Gastroesophageal sphincter (tissue), 4 donors: ENCODE data around the gene SFMBT2. TPM values are rescaled to one million over a fixed set of nuclear protein-coding genes. Genes with fewer than 3 reads are reported as not detected.

Experiments
- ATAC-seq: fragments of 150-250 bp; one replicate; pipeline ENCODE4 v1.9.1; 2016; ENCODE audit warnings: mild to moderate bottlenecking, moderate library complexity
- H3K27ac ChIP-seq, 4 donors: fragments of 200-600 bp; sonication (generic) in 3 of 4; 1 replicate in 3 of 4; 2 replicates in 1 of 4; pipeline ENCODE4 v1.5.1; 2016 to 2019
- H3K27me3 ChIP-seq: fragments of 200-600 bp; sonication (generic); one replicate; pipeline ENCODE4 v1.5.1; 2019
- H3K36me3 ChIP-seq, 2 donors: fragments of 200-600 bp; sonication (generic); one replicate each; pipeline ENCODE4 v1.5.1; 2019; ENCODE audit warnings: control low read depth in 1 of 2
- H3K4me1 ChIP-seq, 3 donors: fragments of 200-600 bp; sonication (generic); 1 replicate in 2 of 3; 2 replicates in 1 of 3; pipeline ENCODE4 v1.5.1; 2016 to 2019; ENCODE audit warnings: control low read depth in 2 of 3
- H3K4me3 ChIP-seq, 2 donors: fragments of 200-600 bp; sonication (generic); one replicate each; pipeline ENCODE4 v1.5.1; 2019; ENCODE audit warnings: mild to moderate bottlenecking in 1 of 2, moderate library complexity in 1 of 2
- H3K9me3 ChIP-seq, 3 donors: fragments of 200-600 bp; sonication (generic); one replicate each; pipeline ENCODE4 v1.5.1; 2017 to 2019; ENCODE audit warnings: control low read depth in 2 of 3
- CTCF ChIP-seq, 4 experiments: fragments of 200-600 bp in 2 of 4; fragments of 450-650 bp in 2 of 4; sonication (generic) in 1 of 4; IDR thresholded peaks; one replicate each; pipeline ENCODE4 v1.5.1; 2017 to 2019; ENCODE audit warnings: antibody characterized with exemption in 4 of 4, mild to moderate bottlenecking in 2 of 4, moderate library complexity in 2 of 4
- EP300 ChIP-seq: sonication (generic); formaldehyde crosslinking; IDR thresholded peaks from one replicate; pipeline ENCODE4 v1.6.1; 2017; ENCODE audit warnings: antibody characterized with exemption, mild to moderate bottlenecking
- POLR2A ChIP-seq, 2 donors: fragments of 450-650 bp; IDR thresholded peaks; one replicate each; pipeline ENCODE4 v1.6.1; 2017; ENCODE audit warnings: antibody characterized with exemption in 2 of 2, mild to moderate bottlenecking in 2 of 2, moderate library complexity in 1 of 2
- POLR2AphosphoS5 ChIP-seq: sonication (generic); formaldehyde crosslinking; IDR thresholded peaks from one replicate; pipeline ENCODE4 v1.6.1; 2017; ENCODE audit warnings: antibody characterized with exemption
- WGBS, 2 donors: methylation state at CpG; one replicate each; pipeline ENCODE4 v1.1.5; 2018; ENCODE audit warnings: low coverage in 1 of 2; 5-methylcytosine and 5-hydroxymethylcytosine counted together
- total RNA-seq, 4 donors: library from RNA; depleted of rRNA; stranded (reverse); fragments of >200 nt; gene quantifications; one replicate each; pipeline ENCODE4 v1.1.0, GENCODE V29; 2016

SFMBT2 gene
- total RNA-seq, 4 donors from 2014 or later = 6.9 to 14.3 (median 11.4) TPM

DNA sequence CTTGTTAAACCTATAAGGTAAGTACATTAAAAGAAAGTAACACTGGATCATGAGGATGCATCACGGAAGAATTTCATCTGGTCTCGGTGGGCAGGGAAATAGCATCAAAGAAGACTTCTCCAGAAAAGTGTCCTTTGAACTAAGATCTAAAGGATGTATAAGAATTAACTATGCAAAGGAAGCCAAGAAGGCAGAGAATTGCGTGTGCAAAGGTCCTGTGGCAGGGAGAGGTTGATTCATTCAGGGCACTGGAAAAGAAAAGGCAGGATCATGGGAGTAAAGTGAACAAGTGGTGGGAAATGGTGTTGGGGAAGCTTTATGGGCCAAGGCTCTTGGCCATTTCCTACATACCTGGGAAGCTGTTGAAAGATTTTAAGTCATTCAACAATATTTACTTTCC, 288.3 kb downstream of the SFMBT2 start:
- TF ChIP-seq EP300 = no peak
- no peak for TF ChIP-seq CTCF (IDR thresholded peaks at IDR 0.05)
- no peak for TF ChIP-seq POLR2AphosphoS5
- TF ChIP-seq POLR2A (IDR thresholded peaks at IDR 0.05) = no peak
- 87 to 97% methylated on average over 1 to 3 of the region's 3 CpGs for WGBS, 2 donors
- ATAC-seq = no peak
- H3K4me1 ChIP-seq = no peaks in the 10 kb centered on the region
- no peak overlapping the region for H3K27ac ChIP-seq
- no peaks in the 10 kb centered on the region for H3K27me3 ChIP-seq
- H3K9me3 ChIP-seq = no peaks in the 10 kb centered on the region
- no peak overlapping the region for H3K4me3 ChIP-seq
- no peaks in the 10 kb centered on the region for H3K36me3 ChIP-seq

DNA sequence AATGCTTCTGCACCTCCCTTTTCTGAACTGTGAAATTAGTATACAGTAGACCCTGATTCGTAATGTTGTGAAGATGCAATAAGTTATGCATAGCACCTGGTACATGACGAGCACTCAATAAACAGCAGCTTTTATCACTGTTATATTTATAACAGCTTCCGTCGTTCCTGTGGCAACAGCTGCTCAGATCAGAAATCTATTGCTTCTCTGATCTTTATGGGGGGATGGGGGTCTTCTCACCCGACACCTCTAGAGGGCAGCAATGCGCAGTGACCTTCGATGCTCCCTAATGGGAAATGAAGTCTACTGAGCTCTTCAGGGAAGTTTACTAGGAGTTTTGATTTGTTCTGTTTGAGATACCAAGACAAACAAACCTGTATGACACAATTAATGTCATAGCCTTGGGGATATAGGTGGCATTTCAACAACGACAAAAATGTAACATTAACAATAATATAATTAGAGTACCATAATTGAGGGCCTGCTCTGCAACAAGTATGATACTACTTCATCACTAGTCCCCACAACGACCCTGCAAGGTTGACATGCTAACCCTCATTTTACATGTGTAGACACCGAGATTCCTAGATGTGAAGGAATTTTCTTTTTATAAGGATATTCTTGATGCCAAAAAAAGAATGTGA, 289.6 kb downstream of the SFMBT2 start:
- no peak for ATAC-seq
- no peak overlapping the region for H3K4me3 ChIP-seq
- H3K9me3 ChIP-seq = no peaks in the 10 kb centered on the region
- no peak for TF ChIP-seq POLR2A (IDR thresholded peaks at IDR 0.05)
- peak in 3 of 4 experiments; percentile 19 to 62 (median 47) for TF ChIP-seq CTCF (IDR thresholded peaks at IDR 0.05)
- 33 to 37% methylated on average over 7 to 10 of the region's 10 CpGs for WGBS, 2 donors
- H3K27me3 ChIP-seq = no peaks in the 10 kb centered on the region
- H3K4me1 ChIP-seq = no peaks in the 10 kb centered on the region
- no peak overlapping the region for H3K27ac ChIP-seq
- no peaks in the 10 kb centered on the region for H3K36me3 ChIP-seq

DNA sequence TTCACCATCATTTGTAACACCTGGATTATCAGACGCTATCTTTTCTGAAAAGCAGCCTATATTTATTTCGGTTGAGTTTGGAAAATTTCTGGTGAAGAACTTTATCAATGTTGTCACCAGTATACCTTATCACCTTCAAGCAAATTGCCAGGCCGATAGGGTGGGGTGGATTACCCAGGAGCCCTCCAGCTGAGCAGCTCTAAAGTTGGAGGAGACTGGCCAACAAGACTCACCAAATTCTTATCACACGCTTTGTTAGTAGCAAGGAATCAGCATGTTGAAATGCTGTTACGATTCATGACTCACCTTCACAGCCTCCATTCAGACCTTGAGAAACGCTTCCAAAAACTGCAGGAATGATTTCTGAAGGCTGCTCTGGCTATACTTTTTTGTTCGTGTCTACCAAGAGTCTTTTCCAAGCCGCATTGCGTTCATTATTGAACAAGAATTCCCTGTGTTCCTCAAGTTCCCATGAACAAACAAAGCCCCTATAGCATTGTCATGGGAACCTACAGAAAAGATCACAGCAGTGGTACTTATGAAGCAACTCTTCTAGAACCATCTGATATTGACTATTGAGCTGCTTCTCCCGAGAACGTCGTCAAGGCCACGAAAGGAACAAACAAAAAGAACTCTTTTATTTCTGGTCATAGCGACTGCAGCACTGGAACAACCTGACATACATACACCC, 291.4 kb downstream of the SFMBT2 start:
- Histone ChIP-seq H3K36me3 (no peaks in the 10 kb centered on the region), H3K27ac (no peak overlapping the region), H3K4me3 (no peak overlapping the region), H3K9me3 (no peaks in the 10 kb centered on the region), H3K4me1 (no peaks in the 10 kb centered on the region), H3K27me3 (no peaks in the 10 kb centered on the region)
- TF ChIP-seq EP300 (no peak), POLR2A (IDR thresholded peaks at IDR 0.05) (no peak), CTCF (IDR thresholded peaks at IDR 0.05) (no peak), POLR2AphosphoS5 (no peak)
- 87 to 90% methylated on average over 10 to 14 of the region's 14 CpGs for WGBS, 2 donors
- no peak for ATAC-seq

DNA sequence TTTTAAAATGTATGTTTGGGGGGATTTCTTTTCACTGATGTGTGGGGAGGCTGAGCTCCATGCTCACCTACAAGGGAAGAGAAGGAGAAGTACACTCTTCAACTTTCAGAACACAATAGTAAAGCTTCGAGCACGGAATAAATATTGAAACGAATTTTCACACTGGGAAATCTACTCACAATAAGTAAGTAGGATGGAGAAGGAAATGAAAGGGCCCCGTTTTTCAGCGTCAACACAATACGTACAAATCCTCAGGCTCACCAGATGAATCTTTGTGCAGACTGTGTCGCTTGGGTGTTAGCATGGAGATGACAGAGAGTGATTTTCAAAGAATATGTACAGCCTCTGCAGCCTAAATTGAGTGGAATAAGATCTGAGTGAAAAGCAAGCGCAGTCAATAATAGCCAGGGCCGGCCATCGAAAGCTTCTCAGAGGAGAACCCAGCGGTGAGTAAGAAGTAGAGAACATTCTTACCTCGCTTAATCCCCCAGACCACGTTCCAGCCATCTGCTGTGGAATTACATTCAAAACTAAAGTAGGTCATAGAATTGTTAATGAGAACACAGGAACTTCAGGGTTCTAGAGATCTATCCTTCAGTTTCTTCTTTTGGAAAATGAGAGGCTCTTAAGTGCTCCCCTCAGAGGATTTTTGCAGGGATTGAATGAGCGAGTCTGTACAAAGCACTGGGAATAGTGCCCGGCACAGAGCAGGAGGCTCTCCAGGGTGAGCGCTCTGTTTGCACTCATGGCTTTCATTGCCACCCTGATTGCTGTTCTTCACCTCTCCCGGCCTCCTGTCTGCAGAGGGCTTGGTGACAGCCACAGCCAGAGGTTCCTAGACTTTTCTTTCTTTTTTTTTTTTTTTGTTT, 292.8 kb downstream of the SFMBT2 start:
- H3K4me3 ChIP-seq = no peak overlapping the region
- TF ChIP-seq EP300 = no peak
- TF ChIP-seq CTCF (IDR thresholded peaks at IDR 0.05) = no peak
- TF ChIP-seq POLR2AphosphoS5 = no peak
- no peak for TF ChIP-seq POLR2A (IDR thresholded peaks at IDR 0.05)
- no peaks in the 10 kb centered on the region for H3K9me3 ChIP-seq
- no peak for ATAC-seq
- WGBS, 2 donors = 60 to 79% methylated on average over 6 to 17 of the region's 17 CpGs
- H3K4me1 ChIP-seq = no peaks in the 10 kb centered on the region
- H3K27me3 ChIP-seq = no peaks in the 10 kb centered on the region
- H3K27ac ChIP-seq = no peak overlapping the region
- no peaks in the 10 kb centered on the region for H3K36me3 ChIP-seq
